ENCODE data around the gene GYG1.
"Not testable (repeated sequence)": the region's sequence is repeated elsewhere in the genome, so short reads cannot be mapped to it uniquely, and the experiment has no call there.

Gene GYG1

GRCh38 chr3:148958696-148959095 lies 32.6 kb upstream of the GYG1 start:
- Histone ChIP-seq H3K9me3 (ENCODE audit: insufficient read depth, low read depth, low read length) (no peaks in the 10 kb centered on the region), H3K27me3 (ENCODE audit: insufficient read depth, low read length) (no peaks in the 10 kb centered on the region), H3K27ac (ENCODE audit: low read length) (no peak overlapping the region), H3K9ac (ENCODE audit: low read depth, low read length) (no peak overlapping the region), H3K4me1 (ENCODE audit: insufficient read depth, low read length) (peaks cover 6% of the 10 kb centered on the region; the same call in 1 of the 2 replicates), H3K4me3 (ENCODE audit: low read length) (no peak overlapping the region), H3K36me3 (ENCODE audit: insufficient read depth, low read depth, low read length) (no peaks in the 10 kb centered on the region)

DNA sequence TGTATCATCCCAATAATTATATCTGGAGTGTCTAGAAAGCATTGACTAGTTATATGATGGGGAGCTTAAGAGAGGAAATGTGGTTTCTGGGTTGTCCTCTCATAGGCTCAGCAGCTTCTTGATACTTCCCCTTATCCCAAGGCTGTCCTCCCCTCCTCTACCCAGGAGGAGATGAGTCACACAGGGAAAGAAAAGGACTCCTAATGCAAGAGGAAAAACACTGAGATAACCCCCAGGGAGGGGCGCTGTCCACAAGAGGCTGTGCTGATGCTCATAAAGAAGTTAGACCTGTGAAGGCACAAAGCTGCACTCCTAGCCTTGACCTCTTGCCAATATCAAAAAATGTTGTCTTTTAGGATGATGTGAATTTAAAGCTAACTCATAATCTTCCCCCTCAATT lies 28.8 kb upstream of the GYG1 start:
- Histone ChIP-seq H3K27me3 (ENCODE audit: insufficient read depth, low read length) (no peaks in the 10 kb centered on the region), H3K9ac (ENCODE audit: low read depth, low read length) (no peak overlapping the region), H3K4me3 (ENCODE audit: low read length) (no peak overlapping the region), H3K4me1 (ENCODE audit: insufficient read depth, low read length) (no peaks in the 10 kb centered on the region), H3K27ac (ENCODE audit: low read length) (no peak overlapping the region), H3K36me3 (ENCODE audit: insufficient read depth, low read depth, low read length) (no peaks in the 10 kb centered on the region), H3K9me3 (ENCODE audit: insufficient read depth, low read depth, low read length) (no peaks in the 10 kb centered on the region)

DNA sequence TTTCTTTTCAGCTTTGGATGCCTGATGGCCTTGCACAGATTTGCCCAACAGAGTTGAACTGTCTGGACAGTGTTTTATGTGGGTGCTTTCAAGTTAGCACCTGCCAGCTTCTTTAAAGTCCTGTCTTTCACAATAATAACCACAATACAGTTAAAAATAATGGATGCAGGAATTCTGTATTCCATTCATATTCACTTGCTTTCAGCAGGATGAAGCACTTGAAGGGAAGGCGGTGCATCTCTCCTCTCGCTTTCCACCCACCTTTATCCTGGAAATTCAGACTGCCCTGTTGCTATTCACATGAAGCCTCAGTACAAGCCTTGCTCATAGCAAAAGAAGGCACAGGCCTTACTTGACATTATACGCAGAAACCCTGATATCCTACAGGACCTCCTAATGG lies 26.5 kb upstream of the GYG1 start:
- no peak overlapping the region for H3K4me3 ChIP-seq (ENCODE audit: low read length)

DNA sequence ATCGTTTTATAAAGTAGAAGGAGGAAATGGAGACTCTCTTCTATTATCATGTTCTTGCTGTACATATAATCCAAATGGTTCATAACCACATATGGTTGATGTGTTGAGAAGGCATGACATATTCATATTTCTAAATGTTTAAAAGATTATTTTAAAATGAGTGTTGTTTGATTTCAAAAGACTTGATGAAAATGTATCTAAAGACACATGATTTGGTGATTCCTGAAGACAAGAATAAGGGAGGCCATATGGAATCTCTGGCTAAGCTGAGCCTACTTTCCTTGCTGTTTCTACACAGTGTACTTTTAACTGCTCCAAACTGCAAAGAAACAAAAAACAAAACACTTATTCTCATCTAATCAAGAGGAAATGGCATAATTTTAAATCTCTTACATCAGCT lies 23.0 kb upstream of the GYG1 start:
- H3K36me3 ChIP-seq (ENCODE audit: insufficient read depth, low read depth, low read length) = no peaks in the 10 kb centered on the region
- no peaks in the 10 kb centered on the region for H3K27me3 ChIP-seq (ENCODE audit: insufficient read depth, low read length)
- no peaks in the 10 kb centered on the region for H3K9me3 ChIP-seq (ENCODE audit: insufficient read depth, low read depth, low read length)
- H3K9ac ChIP-seq (ENCODE audit: low read depth, low read length) = no peak overlapping the region
- no peaks in the 10 kb centered on the region for H3K4me1 ChIP-seq (ENCODE audit: insufficient read depth, low read length)
- H3K4me3 ChIP-seq (ENCODE audit: low read length) = no peak overlapping the region
- H3K27ac ChIP-seq (ENCODE audit: low read length) = no peak overlapping the region

More for the DNA sequence above, 26.5 kb upstream of the GYG1 start:
- Histone ChIP-seq H3K36me3 (ENCODE audit: insufficient read depth, low read depth, low read length) (no peaks in the 10 kb centered on the region), H3K27me3 (ENCODE audit: insufficient read depth, low read length) (no peaks in the 10 kb centered on the region), H3K4me1 (ENCODE audit: insufficient read depth, low read length) (no peaks in the 10 kb centered on the region), H3K9me3 (ENCODE audit: insufficient read depth, low read depth, low read length) (no peaks in the 10 kb centered on the region), H3K9ac (ENCODE audit: low read depth, low read length) (no peak overlapping the region), H3K27ac (ENCODE audit: low read length) (no peak overlapping the region)

- Histone ChIP-seq H3K27me3 (ENCODE audit: insufficient read depth, low read length) (no peaks in the 10 kb centered on the region), H3K4me1 (ENCODE audit: insufficient read depth, low read length) (no peaks in the 10 kb centered on the region), H3K9ac (ENCODE audit: low read depth, low read length) (no peak overlapping the region), H3K4me3 (ENCODE audit: low read length) (no peak overlapping the region), H3K9me3 (ENCODE audit: insufficient read depth, low read depth, low read length) (no peaks in the 10 kb centered on the region), H3K36me3 (ENCODE audit: insufficient read depth, low read depth, low read length) (no peaks in the 10 kb centered on the region), H3K27ac (ENCODE audit: low read length) (no peak overlapping the region)
Measured at GRCh38 chr3:148970271-148970670, 21.1 kb upstream of the GYG1 start.

- no peaks in the 10 kb centered on the region for H3K4me1 ChIP-seq (ENCODE audit: insufficient read depth, low read length)
- H3K27ac ChIP-seq (ENCODE audit: low read length) = no peak overlapping the region
- H3K36me3 ChIP-seq (ENCODE audit: insufficient read depth, low read depth, low read length) = no peaks in the 10 kb centered on the region
- H3K9ac ChIP-seq (ENCODE audit: low read depth, low read length) = no peak overlapping the region
- no peaks in the 10 kb centered on the region for H3K27me3 ChIP-seq (ENCODE audit: insufficient read depth, low read length)
- H3K4me3 ChIP-seq (ENCODE audit: low read length) = no peak overlapping the region
- peaks cover 5% of the 10 kb centered on the region for H3K9me3 ChIP-seq (ENCODE audit: insufficient read depth, low read depth, low read length)
Measured at GRCh38 chr3:148971401-148972163, 19.8 kb upstream of the GYG1 start.

GRCh38 chr3:148974726-148975125 lies 16.6 kb upstream of the GYG1 start:
- Histone ChIP-seq H3K4me1 (ENCODE audit: insufficient read depth, low read length) (no peaks in the 10 kb centered on the region), H3K36me3 (ENCODE audit: insufficient read depth, low read depth, low read length) (no peaks in the 10 kb centered on the region), H3K9me3 (ENCODE audit: insufficient read depth, low read depth, low read length) (peaks cover 8% of the 10 kb centered on the region), H3K27ac (ENCODE audit: low read length) (no peak overlapping the region), H3K9ac (ENCODE audit: low read depth, low read length) (no peak overlapping the region), H3K4me3 (ENCODE audit: low read length) (no peak overlapping the region), H3K27me3 (ENCODE audit: insufficient read depth, low read length) (no peaks in the 10 kb centered on the region)

DNA sequence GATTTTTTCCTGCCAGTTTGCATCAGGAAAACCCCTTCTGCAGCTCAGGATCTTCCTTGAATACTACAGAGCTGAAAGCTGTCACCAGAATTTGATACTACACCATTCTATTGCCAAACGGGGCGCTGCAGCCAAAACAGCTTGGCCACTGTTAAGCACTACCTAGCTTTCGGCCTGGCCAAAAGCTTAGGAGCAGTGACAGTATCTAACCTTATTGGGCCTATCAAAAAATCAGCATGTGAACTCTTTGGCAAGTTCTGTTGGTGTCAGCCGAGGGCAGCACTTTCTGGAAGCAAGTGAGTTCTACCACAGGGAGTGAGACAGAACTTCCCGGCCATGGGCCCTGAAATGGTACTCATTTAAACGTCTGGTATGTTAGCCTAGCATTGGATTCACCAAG lies 16.1 kb upstream of the GYG1 start:
- H3K4me3 ChIP-seq (ENCODE audit: low read length) = no peak overlapping the region

DNA sequence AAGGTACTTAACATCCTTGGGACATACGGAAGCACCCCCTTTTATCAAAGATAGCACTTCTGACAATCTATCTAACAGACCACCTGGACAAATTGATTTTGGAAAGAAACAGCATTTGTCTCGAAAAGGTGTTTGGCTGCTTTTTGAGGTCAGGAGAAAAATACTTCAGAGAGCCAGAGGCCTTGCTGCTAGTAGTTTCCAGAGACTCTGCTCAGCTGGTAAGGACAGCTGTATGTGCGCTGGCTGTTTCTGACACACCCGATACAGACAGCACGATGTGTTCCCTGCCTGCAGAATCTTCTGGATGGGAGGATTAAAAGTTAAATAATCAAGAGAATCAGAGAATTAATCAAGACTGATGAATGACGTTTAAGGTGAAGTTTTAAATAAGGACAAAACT lies 15.6 kb upstream of the GYG1 start:
- no peaks in the 10 kb centered on the region for H3K27me3 ChIP-seq (ENCODE audit: insufficient read depth, low read length)
- no peaks in the 10 kb centered on the region for H3K4me1 ChIP-seq (ENCODE audit: insufficient read depth, low read length)
- H3K27ac ChIP-seq (ENCODE audit: low read length) = no peak overlapping the region
- H3K9me3 ChIP-seq (ENCODE audit: insufficient read depth, low read depth, low read length) = peaks cover 8% of the 10 kb centered on the region
- H3K9ac ChIP-seq (ENCODE audit: low read depth, low read length) = no peak overlapping the region
- no peak overlapping the region for H3K4me3 ChIP-seq (ENCODE audit: low read length)
- H3K36me3 ChIP-seq (ENCODE audit: insufficient read depth, low read depth, low read length) = no peaks in the 10 kb centered on the region

More for the DNA sequence above, 16.1 kb upstream of the GYG1 start:
- Histone ChIP-seq H3K27ac (ENCODE audit: low read length) (no peak overlapping the region), H3K36me3 (ENCODE audit: insufficient read depth, low read depth, low read length) (no peaks in the 10 kb centered on the region), H3K4me1 (ENCODE audit: insufficient read depth, low read length) (no peaks in the 10 kb centered on the region), H3K9me3 (ENCODE audit: insufficient read depth, low read depth, low read length) (peaks cover 8% of the 10 kb centered on the region), H3K27me3 (ENCODE audit: insufficient read depth, low read length) (no peaks in the 10 kb centered on the region), H3K9ac (ENCODE audit: low read depth, low read length) (no peak overlapping the region)

- 0 out of 2 replicates have a peak, but pooled peaks cover 3% of the 10 kb centered on the region for H3K9me3 ChIP-seq (ENCODE audit: insufficient read depth, low read depth, low read length)
- no peak overlapping the region for H3K9ac ChIP-seq (ENCODE audit: low read depth, low read length)
- no peaks in the 10 kb centered on the region; the same call in 1 of the 2 replicates for H3K4me1 ChIP-seq (ENCODE audit: insufficient read depth, low read length)
- H3K27me3 ChIP-seq (ENCODE audit: insufficient read depth, low read length) = no peaks in the 10 kb centered on the region
- H3K4me3 ChIP-seq (ENCODE audit: low read length) = no peak overlapping the region
- no peak overlapping the region for H3K27ac ChIP-seq (ENCODE audit: low read length)
- H3K36me3 ChIP-seq (ENCODE audit: insufficient read depth, low read depth, low read length) = no peaks in the 10 kb centered on the region
Measured at GRCh38 chr3:148981273-148981672, 10.1 kb upstream of the GYG1 start.

DNA sequence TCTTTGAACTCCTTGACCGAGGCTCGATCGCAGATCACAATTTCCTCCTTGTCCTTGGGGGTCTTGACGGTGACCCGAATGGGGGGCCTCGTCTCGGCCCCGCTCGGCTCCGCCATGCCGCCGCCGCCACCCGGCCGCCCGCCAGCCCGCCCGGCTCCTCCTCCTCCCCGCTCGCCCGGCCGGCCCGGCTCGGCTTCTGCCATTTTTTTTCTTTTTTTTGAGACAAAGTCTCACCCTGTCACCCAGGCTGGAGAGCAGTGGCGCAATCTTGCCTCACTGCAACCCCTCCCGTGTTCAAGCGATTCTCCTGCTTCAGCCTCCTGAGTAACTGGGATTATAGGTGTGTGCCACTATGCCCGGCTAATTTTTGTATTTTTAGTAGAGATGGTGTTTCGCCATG lies 3.8 kb upstream of the GYG1 start:
- not testable (repeated sequence) for H3K4me1 ChIP-seq (ENCODE audit: insufficient read depth, low read length); H3K27ac ChIP-seq (ENCODE audit: low read length); H3K9ac ChIP-seq (ENCODE audit: low read depth, low read length); H3K9me3 ChIP-seq (ENCODE audit: insufficient read depth, low read depth, low read length); H3K27me3 ChIP-seq (ENCODE audit: insufficient read depth, low read length); H3K4me3 ChIP-seq (ENCODE audit: low read length); H3K36me3 ChIP-seq (ENCODE audit: insufficient read depth, low read depth, low read length)

GRCh38 chr3:148990236-148990635 lies 1.1 kb upstream of the GYG1 start:
- H3K4me3 ChIP-seq (ENCODE audit: low read length) = no peak overlapping the region
- peaks cover 6% of the 10 kb centered on the region; the same call in 1 of the 2 replicates for H3K36me3 ChIP-seq (ENCODE audit: insufficient read depth, low read depth, low read length)
- H3K4me1 ChIP-seq (ENCODE audit: insufficient read depth, low read length) = no peaks in the 10 kb centered on the region; the same call in 1 of the 2 replicates
- no peak overlapping the region for H3K27ac ChIP-seq (ENCODE audit: low read length)
- H3K9ac ChIP-seq (ENCODE audit: low read depth, low read length) = no peak overlapping the region
- no peaks in the 10 kb centered on the region for H3K9me3 ChIP-seq (ENCODE audit: insufficient read depth, low read depth, low read length)
- peaks cover 13% of the 10 kb centered on the region for H3K27me3 ChIP-seq (ENCODE audit: insufficient read depth, low read length)
